ENCODE data around the gene PDIA5. TPM values are rescaled to one million over a fixed set of nuclear protein-coding genes. Genes with fewer than 3 reads are reported as not detected.

Gene PDIA5
- polyA plus RNA-seq, 1 donor (not counting 4 experiments of a cell fraction or from before 2014, with no cell fraction given): 29.8 TPM

DNA sequence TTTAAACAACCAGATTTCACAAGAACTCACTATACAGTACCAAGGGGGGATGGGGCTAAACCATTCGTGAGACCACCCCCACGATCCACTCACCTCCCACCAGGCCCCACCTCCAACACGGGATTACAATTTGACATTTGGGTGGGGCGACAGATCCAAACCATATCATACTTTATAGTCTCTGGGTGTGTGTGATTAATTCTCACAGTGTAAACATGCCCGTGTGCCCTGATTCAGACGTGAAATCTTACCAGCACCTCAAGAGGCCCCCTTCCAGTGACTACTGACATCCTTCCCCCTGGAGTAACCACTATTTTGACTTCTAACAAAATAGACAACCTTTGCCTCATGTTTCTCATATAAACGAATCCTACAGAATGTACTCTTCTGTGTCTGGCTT lies 5.0 kb upstream of the PDIA5 start:
- no peak for DNase-seq (ENCODE audit: low read depth, low spot score)
- Histone ChIP-seq H3K4me1 (ENCODE audit: control insufficient read depth, extremely low read depth, insufficient read depth, low read length) (peaks cover 13% of the 10 kb centered on the region), H4K20me1 (ENCODE audit: control insufficient read depth, extremely low read depth, insufficient read depth, low read length) (no peaks in the 10 kb centered on the region), H3K4me2 (ENCODE audit: control insufficient read depth, extremely low read depth, insufficient read depth, low read depth, low read length) (no peak overlapping the region), H3K9ac (ENCODE audit: control insufficient read depth, extremely low read depth, insufficient read depth, low read length) (no peak overlapping the region), H3K27ac (ENCODE audit: control insufficient read depth, insufficient read depth, low read length) (no peak overlapping the region), H3K9me3 (ENCODE audit: control insufficient read depth, low read depth, low read length) (no peaks in the 10 kb centered on the region), H3K79me2 (ENCODE audit: control insufficient read depth, insufficient read depth, low read length) (no peaks in the 10 kb centered on the region), H3K4me3 (ENCODE audit: control insufficient read depth in 2 of 3, extremely low read depth in 1 of 3, insufficient read depth in 2 of 3, low read depth in 1 of 3, low read length in 3 of 3) (no peak overlapping the region), H3K36me3 (ENCODE audit: control insufficient read depth in 2 of 2, extremely low read depth in 1 of 2, insufficient read depth in 2 of 2, low read length in 2 of 2) (no peaks in the 10 kb centered on the region), H2AFZ (ENCODE audit: control insufficient read depth, low read length) (no peak overlapping the region), H3K9me1 (ENCODE audit: control insufficient read depth, extremely low read depth, insufficient read depth, low read length) (no peaks in the 10 kb centered on the region), H3K27me3 (ENCODE audit: control insufficient read depth, extremely low read depth, insufficient read depth, low read length) (no peaks in the 10 kb centered on the region)
- dilution Hi-C loops (cut with MboI; ENCODE audit: extremely low pct_ligation_motif_present, low sequenced_read_pairs): no loop called here
- no peak for TF ChIP-seq EZH2 (IDR thresholded peaks at IDR 0.05; ENCODE audit: low read length)
- TF ChIP-seq, protein P1, sequence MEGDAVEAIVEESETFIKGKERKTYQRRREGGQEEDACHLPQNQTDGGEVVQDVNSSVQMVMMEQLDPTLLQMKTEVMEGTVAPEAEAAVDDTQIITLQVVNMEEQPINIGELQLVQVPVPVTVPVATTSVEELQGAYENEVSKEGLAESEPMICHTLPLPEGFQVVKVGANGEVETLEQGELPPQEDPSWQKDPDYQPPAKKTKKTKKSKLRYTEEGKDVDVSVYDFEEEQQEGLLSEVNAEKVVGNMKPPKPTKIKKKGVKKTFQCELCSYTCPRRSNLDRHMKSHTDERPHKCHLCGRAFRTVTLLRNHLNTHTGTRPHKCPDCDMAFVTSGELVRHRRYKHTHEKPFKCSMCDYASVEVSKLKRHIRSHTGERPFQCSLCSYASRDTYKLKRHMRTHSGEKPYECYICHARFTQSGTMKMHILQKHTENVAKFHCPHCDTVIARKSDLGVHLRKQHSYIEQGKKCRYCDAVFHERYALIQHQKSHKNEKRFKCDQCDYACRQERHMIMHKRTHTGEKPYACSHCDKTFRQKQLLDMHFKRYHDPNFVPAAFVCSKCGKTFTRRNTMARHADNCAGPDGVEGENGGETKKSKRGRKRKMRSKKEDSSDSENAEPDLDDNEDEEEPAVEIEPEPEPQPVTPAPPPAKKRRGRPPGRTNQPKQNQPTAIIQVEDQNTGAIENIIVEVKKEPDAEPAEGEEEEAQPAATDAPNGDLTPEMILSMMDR (optimal IDR thresholded peaks at IDR 0.05 in 1 of 3, IDR thresholded peaks at IDR 0.05 in 1 of 3, conservative IDR thresholded peaks at IDR 0.05 in 1 of 3; ENCODE audit: extremely low read depth in 1 of 3, insufficient read depth in 2 of 3, low read length in 3 of 3): no peak
- FAIRE-seq: no peak

DNA sequence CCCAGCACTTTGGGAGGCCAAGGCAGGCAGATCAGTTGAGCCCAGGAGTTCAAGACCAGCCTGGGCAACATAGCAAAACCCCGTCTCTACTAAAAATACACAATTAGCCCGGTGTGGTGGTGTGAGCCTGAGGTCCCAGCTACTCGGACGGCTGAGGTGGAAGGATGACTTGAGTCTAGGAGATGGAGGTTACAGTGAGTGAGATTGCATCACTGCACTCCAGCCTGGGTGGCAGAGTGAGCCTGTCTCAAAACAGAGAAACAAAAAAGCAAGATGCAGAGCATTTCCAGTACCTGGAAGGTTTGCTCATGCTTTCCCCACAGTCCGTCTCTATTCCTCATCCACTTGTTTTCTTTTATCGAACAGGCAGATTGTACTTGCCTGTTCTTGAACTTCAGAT lies 3.8 kb upstream of the PDIA5 start:
- Histone ChIP-seq H3K4me2 (ENCODE audit: control insufficient read depth, extremely low read depth, insufficient read depth, low read depth, low read length) (no peak overlapping the region), H3K9me1 (ENCODE audit: control insufficient read depth, extremely low read depth, insufficient read depth, low read length) (no peaks in the 10 kb centered on the region), H4K20me1 (ENCODE audit: control insufficient read depth, extremely low read depth, insufficient read depth, low read length) (no peaks in the 10 kb centered on the region), H3K27ac (ENCODE audit: control insufficient read depth, insufficient read depth, low read length) (no peak overlapping the region), H3K4me1 (ENCODE audit: control insufficient read depth, extremely low read depth, insufficient read depth, low read length) (peaks cover 10% of the 10 kb centered on the region), H3K27me3 (ENCODE audit: control insufficient read depth, extremely low read depth, insufficient read depth, low read length) (no peaks in the 10 kb centered on the region), H3K36me3 (ENCODE audit: control insufficient read depth in 2 of 2, extremely low read depth in 1 of 2, insufficient read depth in 2 of 2, low read length in 2 of 2) (no peaks in the 10 kb centered on the region), H3K4me3 (ENCODE audit: control insufficient read depth in 2 of 3, extremely low read depth in 1 of 3, insufficient read depth in 2 of 3, low read depth in 1 of 3, low read length in 3 of 3) (no peak overlapping the region), H2AFZ (ENCODE audit: control insufficient read depth, low read length) (no peak overlapping the region), H3K9ac (ENCODE audit: control insufficient read depth, extremely low read depth, insufficient read depth, low read length) (no peak overlapping the region), H3K79me2 (ENCODE audit: control insufficient read depth, insufficient read depth, low read length) (peaks cover 11% of the 10 kb centered on the region), H3K9me3 (ENCODE audit: control insufficient read depth, low read depth, low read length) (no peaks in the 10 kb centered on the region)
- FAIRE-seq: no peak
- no peak for DNase-seq (ENCODE audit: low read depth, low spot score)
- TF ChIP-seq, protein P1 (optimal IDR thresholded peaks at IDR 0.05 in 1 of 3, IDR thresholded peaks at IDR 0.05 in 1 of 3, conservative IDR thresholded peaks at IDR 0.05 in 1 of 3; ENCODE audit: extremely low read depth in 1 of 3, insufficient read depth in 2 of 3, low read length in 3 of 3): no peak
- no peak for TF ChIP-seq EZH2 (IDR thresholded peaks at IDR 0.05; ENCODE audit: low read length)
- dilution Hi-C loops (cut with MboI; ENCODE audit: extremely low pct_ligation_motif_present, low sequenced_read_pairs): no loop called here

Data from keratinocyte (primary cell).